Measurements from ENCODE around the gene DPH5.

The DPH5 gene

GRCh38 chr1:100941580-100942216, 83.9 kb downstream of the DPH5 start:
- no peak for DNase-seq (ENCODE audit: low read depth)

- DNase-seq (ENCODE audit: low read depth), result no peak
These were observed 84.5 kb downstream of the DPH5 start for GRCh38 chr1:100941098-100941527.
